ENCODE measurements around the gene LDAH. TPM values are rescaled to one million over a fixed set of nuclear protein-coding genes. Genes with fewer than 3 reads are reported as not detected.

LDAH gene
- total and polyA plus RNA-seq, 2 experiments from 2014 or later = 12.1 to 37.5 TPM

- ATAC-seq = no peak
- H3K9me2 ChIP-seq (ENCODE audit: insufficient read depth) = no peaks in the 10 kb centered on the region
- H3K9me3 Mint-ChIP-seq = no peaks in the 10 kb centered on the region
- no peak overlapping the region for H3K4me3 ChIP-seq
- no peaks in the 10 kb centered on the region for H3F3A ChIP-seq (replicated peaks; ENCODE audit: low read depth)
- no peak overlapping the region for H3K4me2 ChIP-seq
- H3K36me3 Mint-ChIP-seq (ENCODE audit: low read depth) = no peaks in the 10 kb centered on the region
- H3K4me3 Mint-ChIP-seq = no peak overlapping the region
- no peak overlapping the region for H3K27ac ChIP-seq (ENCODE audit: low read depth)
- no peak overlapping the region for H3K27ac Mint-ChIP-seq
- no peaks in the 10 kb centered on the region for H3K27me3 Mint-ChIP-seq (ENCODE audit: insufficient read depth, low read depth, poor library complexity)
- H3K4me1 ChIP-seq (ENCODE audit: insufficient read depth) = no peaks in the 10 kb centered on the region
- TF ChIP-seq ZNF331 (CRISPR knock-in tag; IDR thresholded peaks at IDR 0.05; ENCODE audit: low read depth) (no peak), CREB1 (CRISPR knock-in tag; IDR thresholded peaks at IDR 0.05; ENCODE audit: low read depth) (no peak), REST (IDR thresholded peaks at IDR 0.05; ENCODE audit: unreplicated experiment) (no peak), JUNB (IDR thresholded peaks at IDR 0.05; ENCODE audit: unreplicated experiment) (no peak), STAT1 (IDR thresholded peaks at IDR 0.05; ENCODE audit: unreplicated experiment) (no peak), EZH2phosphoT487 (IDR thresholded peaks at IDR 0.05; ENCODE audit: unreplicated experiment) (no peak), CTCF (conservative IDR thresholded peaks at IDR 0.05; ENCODE audit: low read depth in 2 of 2) (no peak), NANOG (IDR thresholded peaks at IDR 0.05; ENCODE audit: borderline replicate concordance) (no peak), ZNF114 (CRISPR knock-in tag; IDR thresholded peaks at IDR 0.05) (no peak), EZH2 (IDR thresholded peaks at IDR 0.05; ENCODE audit: low read depth, unreplicated experiment) (no peak), POLR2AphosphoS5 (IDR thresholded peaks at IDR 0.05; ENCODE audit: low read depth) (no peak), ETS1 (IDR thresholded peaks at IDR 0.05) (no peak), ZNF462 (CRISPR knock-in tag; IDR thresholded peaks at IDR 0.05) (no peak)
- no peaks in the 10 kb centered on the region for H3K4me1 Mint-ChIP-seq
- no peaks in the 10 kb centered on the region for H3K36me3 ChIP-seq (ENCODE audit: insufficient read depth)
- no peak for DNase-seq (ENCODE audit: low spot score)
- H4K20me1 ChIP-seq (replicated peaks; ENCODE audit: insufficient read depth) = no peaks in the 10 kb centered on the region
- H3K79me2 ChIP-seq (replicated peaks; ENCODE audit: insufficient read depth) = no peaks in the 10 kb centered on the region
- H3K27me3 ChIP-seq (ENCODE audit: insufficient read depth) = no peaks in the 10 kb centered on the region
- H2AFZ ChIP-seq = no peak overlapping the region
These were observed 32.6 kb upstream of the LDAH start for GRCh38 chr2:20855456-20855855.

Data from GM23338 (cell line).